Measurements from ENCODE around the gene ZNF514. TPM values are rescaled to one million over a fixed set of nuclear protein-coding genes. Genes with fewer than 3 reads are reported as not detected.
"Not testable (repeated sequence)": the region's sequence is repeated elsewhere in the genome, so short reads cannot be mapped to it uniquely, and the experiment has no call there.

ZNF514 gene
- total RNA-seq, 2 donors from 2014 or later: 4.9 to 7.5 TPM

DNA sequence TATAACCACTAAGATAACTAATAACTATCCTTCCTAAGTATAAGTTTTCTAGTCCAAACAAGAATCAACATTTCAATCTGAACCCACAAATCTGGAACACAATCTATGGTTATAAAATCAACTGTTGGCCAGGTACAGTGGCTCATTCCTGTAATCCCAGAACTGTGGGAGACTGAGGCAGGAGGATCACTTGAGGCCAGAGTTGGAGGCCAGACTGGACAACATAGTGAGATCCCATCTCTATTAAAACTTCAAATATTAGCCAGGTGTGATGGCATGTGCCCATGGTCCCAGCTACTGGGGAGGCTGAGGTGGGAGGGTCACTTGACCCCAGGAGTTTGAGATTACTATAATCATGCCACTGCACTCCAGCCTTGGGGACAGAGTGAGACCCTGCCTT, 49.3 kb downstream of the ZNF514 start:
- no peaks in the 10 kb centered on the region for H3K4me1 ChIP-seq
- H3K9me3 ChIP-seq: no peaks in the 10 kb centered on the region
- TF ChIP-seq, protein P1, sequence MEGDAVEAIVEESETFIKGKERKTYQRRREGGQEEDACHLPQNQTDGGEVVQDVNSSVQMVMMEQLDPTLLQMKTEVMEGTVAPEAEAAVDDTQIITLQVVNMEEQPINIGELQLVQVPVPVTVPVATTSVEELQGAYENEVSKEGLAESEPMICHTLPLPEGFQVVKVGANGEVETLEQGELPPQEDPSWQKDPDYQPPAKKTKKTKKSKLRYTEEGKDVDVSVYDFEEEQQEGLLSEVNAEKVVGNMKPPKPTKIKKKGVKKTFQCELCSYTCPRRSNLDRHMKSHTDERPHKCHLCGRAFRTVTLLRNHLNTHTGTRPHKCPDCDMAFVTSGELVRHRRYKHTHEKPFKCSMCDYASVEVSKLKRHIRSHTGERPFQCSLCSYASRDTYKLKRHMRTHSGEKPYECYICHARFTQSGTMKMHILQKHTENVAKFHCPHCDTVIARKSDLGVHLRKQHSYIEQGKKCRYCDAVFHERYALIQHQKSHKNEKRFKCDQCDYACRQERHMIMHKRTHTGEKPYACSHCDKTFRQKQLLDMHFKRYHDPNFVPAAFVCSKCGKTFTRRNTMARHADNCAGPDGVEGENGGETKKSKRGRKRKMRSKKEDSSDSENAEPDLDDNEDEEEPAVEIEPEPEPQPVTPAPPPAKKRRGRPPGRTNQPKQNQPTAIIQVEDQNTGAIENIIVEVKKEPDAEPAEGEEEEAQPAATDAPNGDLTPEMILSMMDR (IDR thresholded peaks at IDR 0.05): no peak
- peaks cover 92% of the 10 kb centered on the region for H3K36me3 ChIP-seq
- no peak for DNase-seq (ENCODE audit: low spot score)
- no peak overlapping the region for H3K4me3 ChIP-seq
- no peak overlapping the region for H3K27ac ChIP-seq
- H3K27me3 ChIP-seq: no peaks in the 10 kb centered on the region

DNA sequence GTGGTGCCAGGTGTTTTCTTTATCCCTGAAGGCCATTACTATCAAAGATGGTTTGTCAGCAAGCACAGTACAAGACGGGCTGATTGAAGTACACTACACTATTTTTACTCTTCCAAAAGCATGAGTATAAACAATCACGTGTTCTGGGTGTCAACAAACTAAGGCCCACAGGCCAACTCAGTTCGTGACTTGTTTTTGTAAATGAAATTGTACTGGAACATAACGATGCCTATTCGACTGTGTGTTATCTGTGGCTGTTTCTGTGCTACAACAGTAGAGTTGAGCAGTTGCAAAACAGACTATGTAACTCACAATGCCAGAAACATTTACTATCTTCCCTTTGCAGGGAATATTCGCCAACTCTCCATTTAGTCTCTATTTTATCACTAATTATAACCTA, 50.4 kb downstream of the ZNF514 start:
- no peak overlapping the region for H3K4me3 ChIP-seq
- peaks cover 96% of the 10 kb centered on the region for H3K36me3 ChIP-seq
- no peak overlapping the region for H3K27ac ChIP-seq
- H3K4me1 ChIP-seq: no peaks in the 10 kb centered on the region
- no peaks in the 10 kb centered on the region for H3K9me3 ChIP-seq
- no peaks in the 10 kb centered on the region for H3K27me3 ChIP-seq
- TF ChIP-seq, protein P1 (IDR thresholded peaks at IDR 0.05): no peak
- no peak for DNase-seq (ENCODE audit: low spot score)

DNA sequence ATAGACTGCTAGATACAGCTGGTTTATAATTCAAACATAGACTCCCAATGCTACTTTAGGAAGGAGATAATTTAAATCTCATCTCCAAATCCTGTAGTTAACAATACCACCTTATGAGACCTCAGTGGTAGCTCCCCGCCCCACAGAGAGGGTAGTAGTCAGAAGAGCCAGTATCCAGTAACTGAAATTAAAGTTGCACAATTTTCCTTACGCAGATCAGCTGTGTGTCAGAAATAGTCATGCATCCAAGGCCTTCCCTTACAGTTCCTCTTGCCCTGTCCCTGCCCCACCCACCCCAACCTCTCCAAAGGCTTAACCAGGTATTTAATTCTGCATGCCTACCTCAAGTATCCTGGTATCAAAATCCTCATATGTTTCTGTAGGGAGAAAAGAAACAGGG, 53.6 kb downstream of the ZNF514 start:
- H3K27me3 ChIP-seq: no peaks in the 10 kb centered on the region
- H3K36me3 ChIP-seq: peaks cover 89% of the 10 kb centered on the region
- H3K4me1 ChIP-seq: no peaks in the 10 kb centered on the region
- no peak overlapping the region for H3K27ac ChIP-seq
- H3K4me3 ChIP-seq: no peak overlapping the region
- DNase-seq (ENCODE audit: low spot score): no peak
- no peaks in the 10 kb centered on the region for H3K9me3 ChIP-seq
- TF ChIP-seq, protein P1 (IDR thresholded peaks at IDR 0.05): no peak

- Histone ChIP-seq H3K9me3 (no peaks in the 10 kb centered on the region), H3K36me3 (peaks cover 88% of the 10 kb centered on the region)
- TF ChIP-seq, protein P1 (IDR thresholded peaks at IDR 0.05): no peak
These were observed 55.0 kb downstream of the ZNF514 start for GRCh38 chr2:95104606-95105005.

DNA sequence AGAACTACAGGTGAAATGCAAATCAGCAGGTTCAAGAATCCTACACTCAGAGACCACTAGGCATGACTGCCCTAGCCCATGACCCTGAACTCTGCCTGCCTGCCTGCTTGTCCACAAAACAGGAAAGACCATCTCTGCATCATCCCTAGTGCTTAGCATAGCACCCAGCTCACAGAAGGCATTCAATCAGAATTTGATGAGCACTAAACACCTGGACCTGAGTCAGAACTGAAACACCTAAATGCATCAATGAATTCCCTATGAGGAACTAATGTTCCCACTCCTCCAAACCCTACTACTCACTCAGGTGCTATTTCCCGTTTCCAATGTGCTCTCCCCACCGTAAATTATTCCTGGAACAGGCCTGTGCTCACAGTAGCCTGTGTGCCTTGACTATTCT, 59.7 kb downstream of the ZNF514 start:
- Histone ChIP-seq H3K36me3 (peaks cover 49% of the 10 kb centered on the region), H3K4me1 (no peaks in the 10 kb centered on the region), H3K9me3 (no peaks in the 10 kb centered on the region), H3K27me3 (no peaks in the 10 kb centered on the region), H3K27ac (no peak overlapping the region), H3K4me3 (no peak overlapping the region)
- no peak for DNase-seq (ENCODE audit: low spot score)
- TF ChIP-seq, protein P1 (IDR thresholded peaks at IDR 0.05): no peak

More at GRCh38 chr2:95104606-95105005, 55.0 kb downstream of the ZNF514 start:
- H3K27me3 ChIP-seq: no peaks in the 10 kb centered on the region
- H3K4me3 ChIP-seq: no peak overlapping the region
- no peak overlapping the region for H3K27ac ChIP-seq
- DNase-seq (ENCODE audit: low spot score): no peak
- no peaks in the 10 kb centered on the region for H3K4me1 ChIP-seq

GRCh38 chr2:95098273-95098672, 61.4 kb downstream of the ZNF514 start:
- H3K27me3 ChIP-seq; H3K4me3 ChIP-seq; DNase-seq (ENCODE audit: low spot score); H3K4me1 ChIP-seq; H3K9me3 ChIP-seq; H3K27ac ChIP-seq: not testable (repeated sequence)
- peaks cover 43% of the 10 kb centered on the region for H3K36me3 ChIP-seq

Other genes with a start within 250 kb of the ZNF514 start
- 1 to 10 TPM; 7.4 to 8.7 TPM for gene MAL, start 134.1 kb downstream of the ZNF514 start, total RNA-seq
- 10 to 100 TPM; 39.0 to 57.7 TPM for gene MRPS5, start 38.0 kb downstream of the ZNF514 start, total RNA-seq
- 1 to 10 TPM; 3.5 to 3.7 TPM for gene ZNF2, start 6.0 kb upstream of the ZNF514 start, total RNA-seq
- gene ZNF892, start 47.7 kb upstream of the ZNF514 start, total RNA-seq: 1 to 10 TPM; 2.2 to 3.2 TPM
- under 1 TPM; 0.11 to 0.35 TPM for gene PROM2, start 114.6 kb upstream of the ZNF514 start, total RNA-seq
- gene KCNIP3, start 137.5 kb upstream of the ZNF514 start, total RNA-seq: 1 to 10 TPM; 4.0 to 5.9 TPM
- gene FAHD2A, start 242.9 kb upstream of the ZNF514 start, total RNA-seq: 10 to 100 TPM; 19.9 to 27.5 TPM